BJ (cell line): Measurements from ENCODE around the gene GRK1. TPM values are rescaled to one million over a fixed set of nuclear protein-coding genes. Genes with fewer than 3 reads are reported as not detected.

ENCODE experiments used
- CTCF ChIA-PET: fragments of 350-600 bp; formaldehyde crosslinking; extraction: SDS; loops from one replicate; lab custom pipeline; 2021; ENCODE audit warnings: antibody characterized with exemption, inconsistent platforms; lab: Yijun Ruan, JAX
- POLR2A ChIA-PET: fragments of 300-600 bp; sonication (Branson Sonifier 250); formaldehyde crosslinking; extraction: SDS; loops from one replicate; lab custom pipeline; 2021; ENCODE audit warnings: antibody characterized with exemption; lab: Charles Lee
- DNase-seq: peaks from one replicate; pipeline ENCODE4 v3.0.0-alpha.2; 2011; ENCODE audit warnings: low read depth
- H3K27me3 ChIP-seq: 2 replicates; pipeline ENCODE4 v1.6.0; 2011; ENCODE audit warnings: low read length; ENCODE audit not compliant: control insufficient read depth, insufficient read depth
- H3K36me3 ChIP-seq: 2 replicates; pipeline ENCODE4 v1.5.1; 2011; ENCODE audit warnings: low read length; ENCODE audit not compliant: control insufficient read depth, insufficient read depth
- H3K4me3 ChIP-seq: 2 replicates; pipeline ENCODE4 v1.5.1; 2011; ENCODE audit warnings: low read depth, mild to moderate bottlenecking, control low read depth, low read length
- CTCF ChIP-seq: IDR thresholded peaks from 2 replicates; pipeline ENCODE4 v1.5.1; 2011; ENCODE audit warnings: low read depth, mild to moderate bottlenecking, control low read depth, inconsistent platforms, low read length, moderate library complexity; ENCODE audit not compliant: insufficient read depth
- polyA plus RNA-seq: library from polyadenylated mRNA; depleted of rRNA; stranded (reverse); fragments of >200 nt; gene quantifications from 2 replicates; pipeline ENCODE4 v1.2.3, GENCODE V29; 2011

The GRK1 gene
- polyA plus RNA-seq, 1 experiment, result 0.02 TPM

GRCh38 chr13:113666329-113666670 lies 719 bp upstream of the GRK1 start:
- peaks cover 3% of the 10 kb centered on the region; the same call in 1 of the 2 replicates for H3K27me3 ChIP-seq
- POLR2A ChIA-PET, result no interaction called here
- CTCF ChIA-PET, result interaction anchor here (0.9 to 3.4 kb wide), 2 partner anchors 58 to 281 kb away, joined by 3 to 15 read pairs; no protein-coding TSS in a partner anchor

GRCh38 chr13:113667771-113668490 lies 912 bp downstream of the GRK1 start:
- DNase-seq, result no peak
- Histone ChIP-seq H3K36me3 (no peaks in the 10 kb centered on the region), H3K4me3 (no peak overlapping the region), H3K27me3 (peaks cover 2% of the 10 kb centered on the region; the same call in 1 of the 2 replicates)
- ChIA-PET CTCF (interaction anchor here (3.4 kb wide), 1 partner anchor 57 kb away, joined by 15 read pairs; no protein-coding TSS in a partner anchor), POLR2A (no interaction called here)
- TF ChIP-seq CTCF, result no peak

More at GRCh38 chr13:113666329-113666670, 719 bp upstream of the GRK1 start:
- Histone ChIP-seq H3K36me3 (no peaks in the 10 kb centered on the region), H3K4me3 (no peak overlapping the region)
- DNase-seq, result no peak
- TF ChIP-seq CTCF, result no peak

- peaks cover 2% of the 10 kb centered on the region; the same call in 1 of the 2 replicates for H3K27me3 ChIP-seq
- H3K4me3 ChIP-seq, result no peak overlapping the region
- TF ChIP-seq CTCF, result no peak
- no peaks in the 10 kb centered on the region for H3K36me3 ChIP-seq
- POLR2A ChIA-PET, result no interaction called here
- DNase-seq, result no peak
- CTCF ChIA-PET, result interaction anchor here (3.4 kb wide), 1 partner anchor 56 kb away, joined by 15 read pairs; no protein-coding TSS in a partner anchor
Observed at GRCh38 chr13:113668491-113668971, 1.5 kb downstream of the GRK1 start.

GRCh38 chr13:113669231-113669754 lies 2.3 kb downstream of the GRK1 start:
- Histone ChIP-seq H3K27me3 (no peaks in the 10 kb centered on the region; the same call in 1 of the 2 replicates), H3K36me3 (no peaks in the 10 kb centered on the region), H3K4me3 (no peak overlapping the region)
- CTCF ChIA-PET, result interaction anchor here (0.7 to 3.4 kb wide), 2 partner anchors 55 kb away, joined by 4 to 15 read pairs; no protein-coding TSS in a partner anchor
- POLR2A ChIA-PET, result no interaction called here
- TF ChIP-seq CTCF, result no peak
- no peak for DNase-seq

GRCh38 chr13:113669755-113670341 lies 2.8 kb downstream of the GRK1 start:
- CTCF ChIA-PET, result interaction anchor here (0.7 kb wide), 1 partner anchor 55 kb away, joined by 4 read pairs; no protein-coding TSS in a partner anchor
- Histone ChIP-seq H3K36me3 (no peaks in the 10 kb centered on the region), H3K27me3 (no peaks in the 10 kb centered on the region), H3K4me3 (no peak overlapping the region)
- DNase-seq, result no peak
- TF ChIP-seq CTCF, result no peak
- POLR2A ChIA-PET, result no interaction called here
